Activated T-cell treated with anti-CD3 and anti-CD28 coated beads, Interleukin-2, amount 50 U/mL, for 1 hour (primary cell): ENCODE results near the gene IL2RG.

ENCODE experiments used
- DNase-seq: peaks from one replicate; pipeline ENCODE4 v3.0.0-alpha.2; 2020

The IL2RG gene

DNA sequence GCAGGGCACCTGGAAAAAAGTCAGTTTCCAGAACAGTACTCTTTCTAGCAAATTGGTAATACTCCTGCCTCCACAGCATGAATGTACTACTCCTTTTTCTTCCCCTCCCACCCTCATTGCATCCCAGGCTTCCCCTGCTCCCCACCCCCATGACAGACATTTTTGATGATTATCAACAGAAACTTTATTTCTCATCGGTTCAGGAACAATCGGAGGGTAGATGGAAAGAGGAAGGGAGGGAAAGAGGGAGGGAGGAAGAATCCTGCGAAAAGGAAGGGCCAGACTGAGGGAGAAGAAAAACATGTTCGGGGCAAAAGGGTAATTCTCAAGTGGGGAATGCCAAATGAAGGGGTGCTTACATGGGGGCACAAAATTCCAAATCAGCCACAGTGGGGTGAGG, 4.1 kb downstream of the IL2RG start:
- no peak for DNase-seq

DNA sequence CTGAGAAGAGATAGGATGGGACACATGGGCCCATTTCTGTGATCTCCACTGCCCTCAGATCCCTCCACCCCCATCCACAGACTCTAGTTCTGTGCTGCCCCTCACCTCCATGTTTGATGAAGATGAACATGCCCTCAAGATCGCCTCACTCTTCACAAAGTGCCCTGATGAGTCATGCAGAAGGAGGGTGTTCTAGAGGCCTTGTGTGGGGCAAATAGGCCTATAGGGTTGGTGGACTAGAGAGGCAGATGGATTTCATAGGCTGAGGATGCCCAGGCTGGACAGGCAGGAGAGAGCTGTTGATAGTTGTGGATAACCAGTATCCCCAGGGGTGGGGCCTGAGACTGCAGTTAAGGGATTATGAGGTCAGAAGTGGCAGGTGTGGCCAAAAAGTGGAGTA, 5.0 kb downstream of the IL2RG start, which contains the start of gene CXorf65:
Gene CXorf65, minus strand, starts transcription at position 314 of the 400 bp plus-strand sequence. Its CDS starts 184 bp downstream, at position 130.
- no peak for DNase-seq

DNA sequence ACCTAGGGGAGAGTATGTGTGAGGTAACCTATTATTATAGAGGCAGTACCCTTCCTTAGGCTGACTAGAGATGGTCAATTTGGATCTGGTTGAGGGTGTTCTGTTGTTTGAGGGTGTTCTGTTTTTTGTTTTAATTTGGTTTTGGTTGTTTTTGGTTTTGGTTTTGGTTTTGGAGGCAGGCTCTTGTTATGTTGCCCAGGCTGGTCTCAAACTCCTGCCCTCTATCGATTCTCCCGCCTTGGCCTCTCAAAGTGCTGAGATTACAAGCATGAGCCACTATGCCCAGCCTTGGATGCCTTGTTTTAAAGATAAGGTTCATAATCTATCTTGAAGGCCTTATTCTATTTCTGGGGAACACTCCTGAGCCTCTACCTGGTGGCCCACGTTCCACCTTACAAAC, 5.7 kb downstream of the IL2RG start:
- DNase-seq = no peak

DNA sequence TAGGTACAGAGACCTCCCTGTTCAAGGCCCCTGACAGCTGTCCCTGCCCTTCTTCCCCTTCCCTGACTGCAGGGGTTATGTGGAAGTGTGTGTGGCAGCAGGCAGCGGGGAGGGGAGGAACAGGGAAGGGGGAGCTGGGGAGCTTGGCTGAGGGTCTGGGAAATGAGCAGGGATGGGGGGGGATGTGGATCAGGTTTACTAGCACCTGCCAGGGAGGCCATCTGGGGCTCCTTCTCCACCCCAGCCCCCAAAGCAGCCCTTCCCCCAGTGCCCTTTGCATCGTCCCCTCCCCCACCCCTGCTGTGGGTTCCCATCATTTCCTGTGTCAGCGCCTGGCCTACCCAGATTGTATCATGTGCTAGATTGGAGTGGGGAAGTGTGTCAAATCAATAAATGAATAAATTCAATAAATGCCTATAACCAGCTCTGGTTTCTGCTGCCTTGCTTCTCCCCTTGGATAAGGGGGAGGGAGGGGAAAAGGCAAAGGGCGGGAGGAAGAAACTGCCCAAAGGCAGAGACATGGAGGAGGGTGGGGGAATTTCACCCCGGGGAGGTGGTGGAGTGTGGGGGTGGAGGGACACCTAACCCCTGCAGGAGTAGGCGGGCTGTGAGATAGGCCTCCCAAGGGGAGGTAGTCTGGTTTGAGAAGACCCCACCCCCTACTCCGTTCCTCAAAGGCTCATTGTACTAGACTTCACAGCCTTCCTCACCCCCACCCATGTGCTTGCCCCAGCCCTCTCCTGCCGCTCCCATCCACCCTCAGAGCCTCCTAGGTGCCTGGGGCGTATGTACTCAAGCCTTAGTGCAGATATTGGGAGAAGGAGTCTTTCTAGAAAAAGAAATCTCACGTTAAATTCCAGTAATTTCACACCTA, 8.0 kb downstream of the IL2RG start:
- peak; percentile 52 for DNase-seq

DNA sequence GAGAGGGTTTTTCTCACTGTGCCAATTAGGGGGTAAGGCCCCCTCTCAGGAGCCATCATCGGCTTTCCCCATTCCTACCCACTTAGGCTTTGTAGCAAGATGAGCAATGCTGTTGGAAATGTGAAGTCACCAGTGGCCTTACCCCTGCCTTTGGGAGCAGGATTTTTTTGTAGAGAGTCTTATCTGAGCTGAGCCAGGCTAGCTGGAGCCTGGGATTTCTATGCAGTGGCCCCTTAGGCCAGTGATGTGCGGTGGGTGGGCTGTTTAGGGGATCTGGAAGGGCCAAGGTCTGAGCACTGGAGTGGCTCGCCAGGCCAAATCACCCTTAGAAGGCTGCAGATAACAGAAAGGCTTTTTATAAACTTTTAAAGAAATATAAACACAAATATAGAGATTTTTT, 9.1 kb downstream of the IL2RG start:
- DNase-seq = no peak

DNA sequence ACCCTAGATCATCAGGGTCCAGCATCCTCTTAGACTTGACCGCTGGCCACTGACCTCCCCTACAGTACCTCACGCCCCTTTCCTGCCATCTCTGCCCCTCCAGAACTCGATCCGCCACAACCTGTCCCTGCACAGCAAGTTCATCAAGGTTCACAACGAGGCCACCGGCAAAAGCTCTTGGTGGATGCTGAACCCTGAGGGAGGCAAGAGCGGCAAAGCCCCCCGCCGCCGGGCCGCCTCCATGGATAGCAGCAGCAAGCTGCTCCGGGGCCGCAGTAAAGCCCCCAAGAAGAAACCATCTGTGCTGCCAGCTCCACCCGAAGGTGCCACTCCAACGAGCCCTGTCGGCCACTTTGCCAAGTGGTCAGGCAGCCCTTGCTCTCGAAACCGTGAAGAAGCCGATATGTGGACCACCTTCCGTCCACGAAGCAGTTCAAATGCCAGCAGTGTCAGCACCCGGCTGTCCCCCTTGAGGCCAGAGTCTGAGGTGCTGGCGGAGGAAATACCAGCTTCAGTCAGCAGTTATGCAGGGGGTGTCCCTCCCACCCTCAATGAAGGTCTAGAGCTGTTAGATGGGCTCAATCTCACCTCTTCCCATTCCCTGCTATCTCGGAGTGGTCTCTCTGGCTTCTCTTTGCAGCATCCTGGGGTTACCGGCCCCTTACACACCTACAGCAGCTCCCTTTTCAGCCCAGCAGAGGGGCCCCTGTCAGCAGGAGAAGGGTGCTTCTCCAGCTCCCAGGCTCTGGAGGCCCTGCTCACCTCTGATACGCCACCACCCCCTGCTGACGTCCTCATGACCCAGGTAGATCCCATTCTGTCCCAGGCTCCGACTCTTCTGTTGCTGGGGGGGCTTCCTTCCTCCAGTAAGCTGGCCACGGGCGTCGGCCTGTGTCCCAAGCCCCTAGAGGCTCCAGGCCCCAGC, 10.5 kb downstream of the IL2RG start:
- DNase-seq = no peak

DNA sequence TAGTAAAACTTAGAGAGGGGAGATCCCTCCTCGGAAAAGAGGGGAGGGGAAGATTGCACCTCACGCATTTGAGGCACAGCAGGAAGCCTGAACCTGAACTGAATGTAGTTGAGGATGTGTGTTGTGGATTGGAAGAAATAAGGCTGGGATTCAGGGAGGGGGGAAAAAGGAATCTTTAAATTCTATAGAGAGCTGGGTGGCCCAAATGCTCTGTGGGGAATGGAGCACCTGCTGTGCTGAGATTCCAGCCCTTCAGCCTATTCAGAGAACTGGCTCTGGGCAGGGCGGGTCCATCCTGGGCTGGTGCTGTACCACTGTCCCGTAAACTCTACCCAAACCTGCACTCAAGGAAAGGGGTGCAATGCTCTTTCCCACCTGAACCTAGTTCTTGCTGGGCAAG, 11.6 kb downstream of the IL2RG start:
- no peak for DNase-seq

DNA sequence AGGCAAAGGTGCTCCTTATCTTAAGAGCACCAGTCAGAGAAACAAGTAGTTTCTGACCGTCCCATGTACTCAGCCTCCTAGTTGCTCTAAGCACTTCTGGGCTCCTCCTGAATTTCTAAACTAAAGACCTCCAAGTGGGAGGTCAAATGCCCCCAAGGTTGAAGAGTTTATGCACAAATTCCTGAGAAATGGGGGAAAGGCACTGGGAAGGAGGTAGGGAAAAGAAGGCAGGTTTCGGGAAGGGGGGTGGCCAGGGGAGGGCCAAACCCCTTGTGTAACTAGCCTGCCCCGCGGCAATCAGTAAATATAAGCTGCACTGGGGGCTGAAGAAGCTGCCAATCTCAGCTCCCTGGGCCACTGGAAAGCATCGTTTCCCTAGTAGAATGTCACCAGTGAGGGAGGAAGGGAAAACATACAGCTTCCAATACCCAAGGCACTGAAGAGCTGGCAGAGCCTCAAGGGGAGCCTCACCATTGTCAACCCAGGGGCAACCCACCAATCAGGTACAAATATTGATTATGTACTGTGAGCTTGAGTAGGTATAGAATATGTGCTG, 12.3 kb downstream of the IL2RG start:
- DNase-seq = no peak

DNA sequence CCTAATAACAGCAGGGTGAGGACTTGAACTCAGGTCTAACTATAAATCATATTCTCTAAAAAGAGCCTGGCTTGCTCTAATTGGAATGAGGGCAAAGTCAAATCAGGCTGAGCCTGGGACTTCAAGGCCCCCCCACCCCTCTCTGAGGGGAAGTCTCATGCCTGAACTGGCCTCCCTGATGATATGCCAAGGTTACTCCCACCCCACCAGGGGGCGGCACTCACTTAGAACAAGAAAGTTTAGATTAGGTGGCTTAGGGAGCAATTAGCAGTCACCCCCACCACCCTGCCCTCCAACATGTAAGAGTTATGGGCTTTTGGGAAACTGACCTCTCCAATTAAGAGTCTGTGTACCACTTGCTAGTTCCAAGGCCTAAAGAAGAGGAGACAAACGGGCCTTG, 13.1 kb downstream of the IL2RG start:
- DNase-seq = peak; percentile 78

DNA sequence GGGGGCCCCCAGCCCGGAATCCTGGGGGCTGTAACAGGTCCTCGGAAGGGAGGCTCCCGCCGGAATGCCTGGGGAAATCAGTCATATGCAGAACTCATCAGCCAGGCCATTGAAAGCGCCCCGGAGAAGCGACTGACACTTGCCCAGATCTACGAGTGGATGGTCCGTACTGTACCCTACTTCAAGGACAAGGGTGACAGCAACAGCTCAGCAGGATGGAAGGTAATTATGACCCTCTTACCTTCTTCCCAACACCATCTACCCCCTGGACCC, 14.7 kb downstream of the IL2RG start:
- DNase-seq = no peak

DNA sequence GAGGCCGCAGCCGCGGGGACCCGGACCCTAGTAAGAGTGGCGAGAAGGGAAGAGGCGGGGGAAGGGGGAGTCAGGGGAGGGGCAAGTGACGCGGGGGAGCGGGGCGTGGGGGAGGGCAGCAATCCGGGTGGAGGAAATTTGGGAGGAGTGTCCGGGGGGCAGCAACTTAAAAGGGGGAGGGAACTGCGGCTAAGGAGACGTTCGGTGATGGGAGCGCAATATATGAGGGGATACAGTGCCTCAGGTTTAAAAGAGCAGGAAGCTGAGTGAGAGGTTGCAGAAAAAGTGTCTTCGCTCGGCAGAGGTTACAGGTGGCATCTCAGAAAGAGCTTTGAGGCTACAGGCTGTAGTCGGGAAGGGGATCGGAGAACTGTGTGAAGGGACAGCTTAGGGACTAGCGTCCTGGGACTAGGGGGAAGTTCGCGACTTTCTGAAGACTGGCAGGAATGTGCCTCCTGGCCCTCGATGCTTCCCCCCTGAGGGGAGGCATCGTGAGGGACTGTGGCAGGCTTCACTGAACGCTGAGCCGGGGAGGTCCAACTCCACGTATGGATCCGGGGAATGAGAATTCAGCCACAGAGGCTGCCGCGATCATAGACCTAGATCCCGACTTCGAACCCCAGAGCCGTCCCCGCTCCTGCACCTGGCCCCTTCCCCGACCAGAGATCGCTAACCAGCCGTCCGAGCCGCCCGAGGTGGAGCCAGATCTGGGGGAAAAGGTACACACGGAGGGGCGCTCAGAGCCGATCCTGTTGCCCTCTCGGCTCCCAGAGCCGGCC, 15.2 kb downstream of the IL2RG start:
- DNase-seq = no peak

DNA sequence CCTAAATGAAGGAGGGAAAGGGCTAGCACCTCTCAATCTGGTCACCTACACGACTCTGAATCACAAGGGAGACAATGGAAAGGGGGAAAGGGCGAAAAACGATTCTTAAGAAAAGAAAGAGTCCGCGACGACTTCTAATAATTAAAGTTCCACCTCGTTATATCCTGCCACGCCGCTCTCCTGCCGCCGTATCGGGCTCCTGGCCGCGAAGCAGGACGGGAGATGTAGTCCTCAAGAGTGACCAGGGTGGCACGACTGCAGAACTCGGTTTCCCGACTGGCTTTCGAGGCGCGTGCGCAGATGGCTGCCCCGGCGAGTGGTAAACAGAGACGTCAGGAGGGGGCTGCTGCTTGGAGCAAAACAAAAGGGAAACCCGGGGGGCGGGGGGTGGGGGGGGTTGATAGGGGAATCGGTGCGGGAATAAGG, 15.8 kb downstream of the IL2RG start, which contains the start of gene FOXO4:
Gene FOXO4, plus strand, starts transcription at position 297 of the 426 bp plus-strand sequence. CDS start 678 bp downstream, outside the sequence.
- DNase-seq = peak; percentile 86

DNA sequence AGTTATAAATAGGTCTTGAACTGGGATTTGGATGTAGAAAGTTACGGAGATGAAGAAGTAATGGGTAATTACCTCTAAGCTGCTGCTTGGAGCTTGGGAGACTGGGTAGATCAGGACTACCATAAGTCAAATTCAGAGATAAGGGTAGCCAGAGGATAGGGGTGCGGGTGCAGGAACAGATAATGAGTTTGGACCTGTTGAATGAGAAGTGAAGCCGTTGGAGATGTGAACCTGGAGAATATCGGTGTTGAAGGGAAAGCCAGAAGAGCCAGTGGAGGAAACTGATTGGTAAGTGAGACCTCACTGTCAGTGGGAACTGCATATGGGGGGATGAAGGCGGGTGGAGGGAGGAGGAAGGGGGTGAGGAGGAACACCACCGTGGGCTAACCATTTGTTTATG, 16.3 kb downstream of the IL2RG start:
- DNase-seq = no peak

DNA sequence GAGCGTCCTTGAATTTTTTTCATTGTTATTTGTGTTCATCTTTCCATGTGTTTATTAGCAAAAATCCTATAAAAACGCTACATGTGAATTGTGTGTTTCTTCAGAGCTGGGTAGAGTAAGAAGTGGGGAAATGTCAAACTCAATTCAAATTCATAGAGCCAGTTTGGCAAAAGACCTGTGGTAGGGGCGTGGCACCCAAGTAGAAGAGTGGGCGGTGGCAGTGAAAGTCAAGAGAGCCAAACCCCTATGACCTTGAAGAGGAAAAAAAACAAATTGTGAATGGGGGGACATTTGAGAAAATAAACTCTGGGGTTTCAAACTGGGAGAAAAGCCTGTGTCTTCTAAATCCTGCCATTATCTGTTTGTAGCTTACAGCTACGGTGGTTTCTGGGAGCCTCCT, 20.1 kb downstream of the IL2RG start:
- no peak for DNase-seq

DNA sequence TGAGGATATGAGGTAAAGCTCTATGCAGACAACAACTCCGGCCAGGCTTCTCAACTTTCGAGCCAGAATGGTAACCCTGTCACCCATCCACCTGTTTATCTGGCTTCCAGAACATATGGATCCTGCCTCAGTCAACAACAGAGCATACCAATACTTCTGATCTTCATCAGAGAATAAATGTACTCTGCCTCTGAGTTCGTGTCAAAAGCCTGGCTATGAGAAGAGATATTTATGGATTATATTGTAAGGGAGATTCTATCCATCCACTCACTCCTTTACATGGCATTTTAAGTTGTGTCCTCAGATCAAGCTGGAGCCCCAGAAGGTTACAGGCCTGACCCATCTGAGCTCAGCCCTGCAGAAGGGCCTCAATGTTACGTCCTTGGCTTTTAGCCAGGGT, 25.5 kb downstream of the IL2RG start:
- no peak for DNase-seq

DNA sequence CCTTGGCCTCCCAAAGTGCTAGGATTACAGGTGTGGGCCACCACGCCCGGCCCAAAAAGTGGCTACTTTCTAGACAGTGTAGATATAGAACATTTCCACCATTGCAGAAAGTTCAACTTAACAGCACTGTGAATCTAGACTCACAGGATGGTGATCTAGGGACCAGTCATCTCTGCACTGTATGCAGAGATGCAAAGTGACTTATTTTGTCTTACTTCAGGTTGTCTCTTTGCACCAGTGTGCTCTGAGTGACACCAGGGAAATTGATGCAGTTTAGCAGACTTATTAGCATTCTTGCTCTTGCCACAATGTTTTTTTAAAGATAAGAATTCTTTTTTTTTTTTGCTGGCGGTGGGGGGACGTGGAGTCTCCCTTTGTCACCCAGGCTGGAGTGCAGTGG, 28.6 kb downstream of the IL2RG start:
- DNase-seq = no peak

DNA sequence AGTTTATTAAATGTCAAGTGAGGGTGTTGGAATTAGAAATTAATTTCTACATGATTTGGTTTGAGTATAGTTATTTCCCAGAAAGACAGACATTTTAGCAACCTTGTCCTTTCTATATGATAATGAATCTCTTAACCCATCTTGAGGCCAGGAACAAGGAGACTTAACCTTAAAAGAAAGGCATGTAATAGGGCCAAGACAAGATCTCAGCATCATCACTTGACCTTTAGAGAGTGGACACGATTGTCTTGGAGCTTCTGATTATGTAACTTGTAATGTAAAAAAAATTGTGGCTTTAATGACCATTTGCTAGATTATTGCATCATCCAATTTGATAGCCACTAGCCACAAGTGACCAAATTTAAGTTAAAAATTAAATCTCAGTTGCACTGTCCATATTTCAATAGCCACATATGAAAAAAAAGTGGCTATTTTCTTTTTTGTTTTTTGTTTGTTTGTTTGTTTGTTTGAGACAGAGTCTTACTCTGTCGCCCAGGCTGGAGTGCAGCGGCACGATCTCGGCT, 29.2 kb downstream of the IL2RG start:
- DNase-seq = no peak

DNA sequence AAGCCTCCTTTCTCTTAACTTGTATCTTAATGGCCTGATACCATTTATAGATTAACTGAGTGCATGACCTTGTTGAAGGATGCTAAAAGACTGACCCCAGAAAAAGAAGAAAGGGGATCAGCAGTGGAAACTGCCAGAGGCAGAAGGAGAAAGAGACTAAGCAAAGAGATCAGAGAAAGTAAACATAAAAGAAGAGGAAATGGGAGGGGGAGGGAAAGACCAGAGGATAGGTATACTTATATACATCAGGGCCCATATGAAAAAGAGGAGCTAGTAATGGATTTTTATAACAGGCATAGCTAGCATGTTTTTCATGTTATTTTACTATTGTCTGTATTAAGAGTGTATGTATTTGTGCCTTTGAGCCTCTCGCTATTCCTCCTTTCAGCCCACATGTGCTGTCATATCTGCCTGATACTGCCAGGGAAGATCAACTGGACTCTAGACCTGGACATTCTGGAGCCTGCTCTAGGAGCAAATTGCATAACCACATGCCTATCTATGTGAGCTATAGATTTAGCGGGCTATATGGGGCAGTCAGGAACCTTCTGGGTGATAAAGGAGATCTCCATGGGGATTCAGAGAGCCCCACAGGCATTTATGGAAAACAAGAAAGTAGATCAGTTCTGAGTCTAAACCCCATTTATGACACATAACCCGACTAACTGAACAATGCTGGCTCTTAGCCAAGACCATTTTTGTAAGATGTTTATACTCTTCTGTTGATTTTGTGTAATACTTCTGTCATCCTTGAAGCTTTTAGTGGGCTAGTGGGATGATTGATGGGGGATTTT, 29.9 kb downstream of the IL2RG start:
- no peak for DNase-seq

DNA sequence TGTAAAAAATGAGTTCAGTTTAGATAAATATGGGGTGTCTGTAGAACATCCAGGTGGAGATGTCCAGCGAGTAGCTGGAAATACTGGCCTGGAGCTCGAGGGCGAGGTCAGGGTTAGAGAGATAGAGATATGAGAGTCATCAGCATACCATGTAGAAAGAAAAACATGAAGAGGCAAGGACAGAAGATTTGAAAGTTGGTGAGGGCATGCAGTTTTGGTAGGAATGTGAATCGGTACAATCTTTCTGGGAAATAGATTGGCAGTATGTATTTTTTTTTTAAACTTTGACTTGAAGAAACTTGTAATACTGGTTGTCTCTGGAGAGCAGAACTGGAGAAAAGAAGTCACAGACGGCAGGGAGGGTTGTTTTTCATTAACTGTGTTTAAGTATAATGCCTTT, 40.8 kb downstream of the IL2RG start:
- DNase-seq = no peak

DNA sequence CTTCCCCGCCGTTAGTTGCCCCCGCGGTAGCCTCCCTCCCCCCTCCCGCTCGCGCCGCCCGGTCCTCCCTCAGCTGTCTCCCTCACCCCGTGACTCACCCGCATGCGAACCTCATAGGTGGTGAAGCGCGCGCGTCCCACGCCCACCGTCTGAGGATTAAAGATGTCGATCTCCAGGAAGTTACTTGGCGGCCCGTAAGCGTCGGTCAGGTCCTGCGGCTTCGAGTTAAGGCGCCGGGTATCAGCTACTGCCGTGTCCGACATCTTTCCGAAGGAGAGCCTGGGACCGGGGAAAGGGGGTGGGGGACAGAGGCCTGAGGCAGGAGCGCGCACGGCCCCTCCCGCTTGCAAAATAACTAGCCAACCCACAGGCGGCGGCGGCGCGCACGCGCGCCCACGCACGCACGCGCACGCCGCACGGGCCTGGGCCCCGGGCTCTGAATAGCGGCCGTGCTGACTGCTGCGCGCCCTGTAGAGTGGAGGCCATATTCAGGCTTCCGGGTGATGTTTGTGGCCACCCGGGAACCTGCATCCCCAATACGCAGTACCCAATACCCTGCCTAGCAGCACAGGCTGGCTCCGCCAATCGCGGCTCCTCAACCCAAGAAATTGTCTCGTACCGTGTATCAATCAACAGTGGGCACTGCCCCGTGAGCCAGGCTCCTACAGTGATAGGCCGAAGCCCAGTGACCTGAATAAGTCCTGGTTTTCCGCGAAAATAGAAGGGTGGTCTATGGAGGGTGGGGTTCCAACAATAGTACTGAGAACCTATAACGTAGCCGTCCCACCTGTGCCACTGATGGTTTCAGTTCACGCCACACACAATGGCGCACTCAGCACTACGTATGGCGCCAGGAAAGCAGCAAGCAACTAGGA, 43.1 kb downstream of the IL2RG start, which contains the start of gene SNX12:
Gene SNX12, minus strand, starts transcription at position 291 of the 875 bp plus-strand sequence. Its CDS starts 28 bp downstream, at position 263.
- DNase-seq = peak; percentile 88

DNA sequence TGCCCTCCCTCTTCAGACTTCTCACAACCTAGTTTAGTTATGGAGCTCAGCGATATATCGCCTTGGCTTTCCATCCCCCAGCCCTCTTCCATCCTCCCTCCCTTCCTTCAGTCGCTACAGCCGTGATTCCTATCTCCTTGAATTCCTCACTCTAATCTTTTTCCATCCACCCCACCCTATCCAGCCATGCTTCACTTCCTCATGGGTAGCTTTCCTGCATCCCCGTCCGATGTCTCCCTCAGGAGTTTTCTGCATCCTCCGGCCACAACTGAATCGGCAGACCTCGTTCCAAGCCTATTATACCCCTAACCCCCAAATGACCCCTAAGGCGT, 43.7 kb downstream of the IL2RG start:
- no peak for DNase-seq
